K562 (cell line): ENCODE data around the gene TMEM154. TPM values are rescaled to one million over a fixed set of nuclear protein-coding genes. Genes with fewer than 3 reads are reported as not detected.

ENCODE experiments used
- ATAC-seq: fragments of 200-7000 bp; cut with Tn5 transposase; 3 replicates; pipeline ENCODE4 v1.9.1; 2020; ENCODE audit warnings: moderate library complexity
- BruUV-seq: library from RNA; stranded (reverse); fragments of 400-500 nt; replicated peaks from 2 replicates; lab custom pipeline; 2021; lab: Mats Ljungman, UMichigan
- CTCF ChIA-PET: fragments of 300-600 bp; formaldehyde crosslinking; extraction: SDS; loops from one replicate; lab custom pipeline; 2021; ENCODE audit warnings: low intra/inter-chr PET ratio; lab: Yijun Ruan, JAX
- POLR2A ChIA-PET: fragments of 300-600, 350-650 bp; sonication (Branson Sonifier 250); formaldehyde crosslinking; extraction: SDS; loops from one replicate; lab custom pipeline; 2021; ENCODE audit warnings: antibody characterized with exemption, inconsistent platforms; lab: Yijun Ruan, JAX
- DNase-seq, 4 experiments: peaks; one replicate each; pipeline versions ENCODE4 v3.0.0 to v3.0.0-alpha.2; 2011 to 2018; ENCODE audit warnings: low spot score in 3 of 4, mixed read lengths in 3 of 4; ENCODE audit errors: extremely low read depth in 1 of 4
- FAIRE-seq: peaks from 2 replicates; lab custom pipeline; 2011; peaks lifted over from hg19 to GRCh38; lab: Jason Lieb, UNC
- H2AFZ ChIP-seq: 2 replicates; pipeline ENCODE4 v1.6.0; 2011; ENCODE audit warnings: low read depth, low read length, control low read depth, inconsistent platforms
- H3K27ac ChIP-seq: fragments of 200-600 bp; 3 replicates; pipeline ENCODE4 v1.8.0; 2011; ENCODE audit warnings: low read depth, mild to moderate bottlenecking, control low read depth, inconsistent platforms, low read length, moderate library complexity, mixed read lengths; ENCODE audit errors: extremely low read depth
- H3K27me3 ChIP-seq, 2 experiments: fragments of 300-600 bp in 1 of 2; 2 replicates in 1 of 2; 3 replicates in 1 of 2; pipeline versions ENCODE4 v1.6.0 to v1.8.0; 2011; ENCODE audit warnings: inconsistent platforms in 2 of 2, low read length in 2 of 2, mild to moderate bottlenecking in 1 of 2, mixed read lengths in 1 of 2, moderate library complexity in 1 of 2; ENCODE audit not compliant: control insufficient read depth in 2 of 2, insufficient read depth in 2 of 2
- H3K36me3 ChIP-seq: fragments of 300-600 bp; 3 replicates; pipeline ENCODE4 v1.8.0; 2011; ENCODE audit warnings: mild to moderate bottlenecking, low read length, inconsistent platforms; ENCODE audit not compliant: control insufficient read depth, insufficient read depth
- H3K4me1 ChIP-seq, 2 experiments: fragments of 200-600 bp in 1 of 2; replicated peaks in 1 of 2; 2 replicates in 1 of 2; 3 replicates in 1 of 2; pipeline versions ENCODE4 v1.5.1 to v1.8.0; 2011; ENCODE audit warnings: inconsistent platforms in 2 of 2, low read length in 2 of 2, mild to moderate bottlenecking in 1 of 2, mixed read lengths in 1 of 2, moderate library complexity in 1 of 2; ENCODE audit not compliant: control insufficient read depth in 2 of 2, insufficient read depth in 2 of 2
- H3K4me2 ChIP-seq: 2 replicates; pipeline ENCODE4 v1.6.1; 2011; ENCODE audit warnings: low read length, control low read depth, inconsistent platforms, mixed read lengths; ENCODE audit not compliant: insufficient read depth
- H3K4me3 ChIP-seq: fragments of 200-600 bp; sonication (generic), shearing (Covaris generic); 2 replicates; pipeline ENCODE4 v1.5.1; 2016; ENCODE audit warnings: control low read depth, inconsistent platforms
- H3K79me2 ChIP-seq: fragments of 200-600 bp; 3 replicates; pipeline ENCODE4 v1.8.0; 2011; ENCODE audit warnings: low read length, inconsistent platforms; ENCODE audit not compliant: control insufficient read depth, insufficient read depth
- H3K9ac ChIP-seq, 2 experiments: 2 replicates each; pipeline versions ENCODE4 v1.6.0 to v1.6.1; 2011; ENCODE audit warnings: low read depth in 2 of 2, low read length in 2 of 2, control low read depth in 1 of 2, inconsistent platforms in 1 of 2, mild to moderate bottlenecking in 1 of 2, mixed read lengths in 1 of 2; ENCODE audit not compliant: insufficient read depth in 1 of 2
- H3K9me1 ChIP-seq: one replicate; pipeline ENCODE4 v1.6.0; 2011; ENCODE audit warnings: inconsistent platforms, mild to moderate bottlenecking, low read length, moderate library complexity; ENCODE audit not compliant: control insufficient read depth, insufficient read depth
- H3K9me3 ChIP-seq: replicated peaks from 2 replicates; pipeline ENCODE4 v1.5.1; 2011; ENCODE audit warnings: low read depth, low read length, inconsistent platforms; ENCODE audit not compliant: control insufficient read depth, insufficient read depth
- H4K20me1 ChIP-seq: replicated peaks from 2 replicates; pipeline ENCODE4 v1.6.1; 2011; ENCODE audit warnings: low read length, inconsistent platforms, mixed read lengths; ENCODE audit not compliant: control insufficient read depth, insufficient read depth
- CREM ChIP-seq: IDR thresholded peaks from 2 replicates; pipeline ENCODE4 v1.6.1; 2014; ENCODE audit warnings: antibody characterized with exemption, low read depth
- KAT7 ChIP-seq: sonication (generic); formaldehyde crosslinking; IDR thresholded peaks from 2 replicates; pipeline ENCODE4 v1.8.0; 2022; ENCODE audit warnings: missing genetic modification reagents, mild to moderate bottlenecking, borderline replicate concordance
- MAFF ChIP-seq: IDR thresholded peaks from 2 replicates; pipeline ENCODE4 v1.6.1; 2012; ENCODE audit warnings: low read length, improper control_type of control experiment
- SMC3 ChIP-seq: conservative IDR thresholded peaks from 2 replicates; pipeline ENCODE4 v1.6.1; 2011; ENCODE audit warnings: low read depth, low read length, improper control_type of control experiment; ENCODE audit not compliant: insufficient read depth
- SREBF2 ChIP-seq: sonication (generic); formaldehyde crosslinking; IDR thresholded peaks from 2 replicates; pipeline ENCODE4 v1.4.0; 2020; ENCODE audit warnings: mild to moderate bottlenecking, missing genetic modification reagents
- STAG1 ChIP-seq: sonication (generic); formaldehyde crosslinking; IDR thresholded peaks from 2 replicates; pipeline ENCODE4 v1.5.0; 2020; ENCODE audit warnings: missing genetic modification reagents, borderline replicate concordance
- TARDBP ChIP-seq: fragments of 450-650 bp; IDR thresholded peaks from 2 replicates; pipeline ENCODE4 v1.6.1; 2016
- TBP ChIP-seq: optimal IDR thresholded peaks from 2 replicates; pipeline ENCODE3; 2011; ENCODE audit warnings: low read depth, low read length, improper control_type of control experiment
- TEAD1 ChIP-seq, 2 experiments: fragments of 450-650 bp in 1 of 2; sonication (generic) in 1 of 2; formaldehyde crosslinking; IDR thresholded peaks; 2 replicates each; pipeline versions ENCODE4 v1.4.0 to v1.8.0; 2020 to 2022; ENCODE audit warnings: mild to moderate bottlenecking in 2 of 2, missing genetic modification reagents in 1 of 2
- ZNF121 ChIP-seq: sonication (generic); formaldehyde crosslinking; conservative IDR thresholded peaks from 2 replicates; pipeline ENCODE4 v1.8.0; 2022; ENCODE audit warnings: missing genetic modification reagents
- ZNF717 ChIP-seq: fragments of 250-450 bp; sonication (Bioruptor Pico); IDR thresholded peaks from 2 replicates; pipeline ENCODE4 v1.5.0; 2021
- ZNF75A ChIP-seq: fragments of 450-650 bp; formaldehyde crosslinking; IDR thresholded peaks from 2 replicates; pipeline ENCODE4 v1.4.0; 2020; ENCODE audit warnings: mild to moderate bottlenecking
- in situ Hi-C: fragments of 300-500 bp; cut with MboI; formaldehyde crosslinking; loops from 4 replicates; pipeline ENCODE4 v1.15.0; 2018; ENCODE audit warnings: inconsistent platforms, mixed read lengths
- intact Hi-C: fragments of 100-400 bp; cut with micrococcal nuclease; formaldehyde crosslinking; loops from 2 replicates; pipeline ENCODE4 v1.14.2; 2022
- polyA plus RNA-seq, 8 experiments: library from polyadenylated mRNA; depleted of rRNA in 4 of 8; stranded (reverse) in 5 of 8; unstranded in 3 of 8; fragments of >200 nt; fragmentation: Nextera tagmentation in 2 of 8; fragmentation: Illumina TruSeq in 1 of 8; extraction: Ambion mirVana in 2 of 8; extraction: Trizol in 1 of 8; gene quantifications; 2 replicates each; pipeline versions ENCODE4 v1.2.1 to v1.2.3, GENCODE V29; 2011 to 2014; ENCODE audit warnings: inconsistent platforms in 1 of 8, missing spikeins in 1 of 8
- total RNA-seq, 7 experiments: library from RNA; depleted of rRNA in 6 of 7; stranded (reverse); fragments of >200 nt in 6 of 7; fragmentation: Illumina TruSeq in 2 of 7; extraction: Trizol in 2 of 7; gene quantifications; 2 replicates each; pipeline versions ENCODE4 v1.2.1 to v1.2.3, GENCODE V29; 2011 to 2021; ENCODE audit warnings: low replicate concordance in 1 of 7
- TF ChIP-seq, protein P1 (sequence below): fragments of 450-650 bp; conservative IDR thresholded peaks from 2 replicates; pipeline ENCODE4 v1.6.1; 2016; ENCODE audit warnings: missing genetic modification characterization, low read depth, mild to moderate bottlenecking, missing compliant biosample characterization, moderate library complexity
- TF ChIP-seq, protein P2 (sequence below): fragments of 250-450 bp; sonication (Bioruptor Pico); IDR thresholded peaks from 2 replicates; pipeline ENCODE4 v1.5.0; 2020; ENCODE audit warnings: mild to moderate bottlenecking, borderline replicate concordance
- TF ChIP-seq, protein P3 (sequence below): sonication (generic); formaldehyde crosslinking; IDR thresholded peaks from 2 replicates; pipeline ENCODE4 v1.8.1; 2023; ENCODE audit warnings: mild to moderate bottlenecking, missing genetic modification reagents
- TF ChIP-seq, protein P4 (sequence below), 2 experiments: fragments of 450-650 bp in 1 of 2; sonication (generic) in 1 of 2; formaldehyde crosslinking; conservative IDR thresholded peaks; 2 replicates each; pipeline versions ENCODE4 v1.4.0 to v1.8.1; 2020 to 2022; ENCODE audit warnings: mild to moderate bottlenecking in 1 of 2, missing genetic modification reagents in 1 of 2

Gene TMEM154
- total and polyA plus RNA-seq, 9 of the 15 experiments (the other 6 are each of a cell fraction or from before 2014, with no cell fraction given), result 0.13 to 1.8 (median 0.58) TPM

DNA sequence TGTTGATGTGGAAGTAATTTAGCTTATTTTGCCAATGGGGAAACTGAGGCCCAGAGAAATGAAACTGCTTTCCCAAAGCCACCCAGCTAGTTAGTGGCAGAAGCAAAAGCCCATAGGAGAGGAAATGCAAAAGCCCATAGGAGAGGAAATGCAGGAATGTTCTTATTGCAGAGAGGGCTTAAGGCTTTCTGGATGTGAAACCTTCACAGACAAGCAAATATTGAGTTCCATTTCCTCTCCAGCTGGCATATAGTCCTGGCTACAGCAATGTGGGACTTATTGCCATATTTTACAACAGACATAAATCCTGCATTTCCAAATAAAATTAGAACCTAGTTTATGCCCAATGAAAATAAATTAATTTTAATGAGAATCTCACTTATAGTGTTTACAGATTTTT, 69.7 kb downstream of the TMEM154 start:
- no TSS peak for BruUV-seq
- intact Hi-C loops, result no loop called here
- Histone ChIP-seq H3K36me3 (no peaks in the 10 kb centered on the region), H4K20me1 (no peaks in the 10 kb centered on the region; the same call in 1 of the 2 replicates), H2AFZ (no peak overlapping the region), H3K9ac (no peak overlapping the region), H3K4me1 (no peaks in the 10 kb centered on the region), H3K4me3 (no peak overlapping the region), H3K27ac (no peak overlapping the region), H3K4me2 (no peak overlapping the region), H3K79me2 (no peaks in the 10 kb centered on the region), H3K9me3 (no peaks in the 10 kb centered on the region), H3K9me1 (no peaks in the 10 kb centered on the region), H3K27me3 (peaks cover 38 to 60% of the 10 kb centered on the region in 2 experiments)
- TF ChIP-seq CREM, result no peak
- TF ChIP-seq MAFF, result no peak
- no peak for TF ChIP-seq TBP
- no peak for TF ChIP-seq SMC3
- TF ChIP-seq, protein P1, sequence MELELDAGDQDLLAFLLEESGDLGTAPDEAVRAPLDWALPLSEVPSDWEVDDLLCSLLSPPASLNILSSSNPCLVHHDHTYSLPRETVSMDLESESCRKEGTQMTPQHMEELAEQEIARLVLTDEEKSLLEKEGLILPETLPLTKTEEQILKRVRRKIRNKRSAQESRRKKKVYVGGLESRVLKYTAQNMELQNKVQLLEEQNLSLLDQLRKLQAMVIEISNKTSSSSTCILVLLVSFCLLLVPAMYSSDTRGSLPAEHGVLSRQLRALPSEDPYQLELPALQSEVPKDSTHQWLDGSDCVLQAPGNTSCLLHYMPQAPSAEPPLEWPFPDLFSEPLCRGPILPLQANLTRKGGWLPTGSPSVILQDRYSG (tag), result no peak
- TF ChIP-seq, protein P2, sequence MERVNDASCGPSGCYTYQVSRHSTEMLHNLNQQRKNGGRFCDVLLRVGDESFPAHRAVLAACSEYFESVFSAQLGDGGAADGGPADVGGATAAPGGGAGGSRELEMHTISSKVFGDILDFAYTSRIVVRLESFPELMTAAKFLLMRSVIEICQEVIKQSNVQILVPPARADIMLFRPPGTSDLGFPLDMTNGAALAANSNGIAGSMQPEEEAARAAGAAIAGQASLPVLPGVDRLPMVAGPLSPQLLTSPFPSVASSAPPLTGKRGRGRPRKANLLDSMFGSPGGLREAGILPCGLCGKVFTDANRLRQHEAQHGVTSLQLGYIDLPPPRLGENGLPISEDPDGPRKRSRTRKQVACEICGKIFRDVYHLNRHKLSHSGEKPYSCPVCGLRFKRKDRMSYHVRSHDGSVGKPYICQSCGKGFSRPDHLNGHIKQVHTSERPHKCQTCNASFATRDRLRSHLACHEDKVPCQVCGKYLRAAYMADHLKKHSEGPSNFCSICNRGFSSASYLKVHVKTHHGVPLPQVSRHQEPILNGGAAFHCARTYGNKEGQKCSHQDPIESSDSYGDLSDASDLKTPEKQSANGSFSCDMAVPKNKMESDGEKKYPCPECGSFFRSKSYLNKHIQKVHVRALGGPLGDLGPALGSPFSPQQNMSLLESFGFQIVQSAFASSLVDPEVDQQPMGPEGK, result no peak
- no peak for TF ChIP-seq SREBF2 (CRISPR knock-in tag)
- TF ChIP-seq, protein P3, sequence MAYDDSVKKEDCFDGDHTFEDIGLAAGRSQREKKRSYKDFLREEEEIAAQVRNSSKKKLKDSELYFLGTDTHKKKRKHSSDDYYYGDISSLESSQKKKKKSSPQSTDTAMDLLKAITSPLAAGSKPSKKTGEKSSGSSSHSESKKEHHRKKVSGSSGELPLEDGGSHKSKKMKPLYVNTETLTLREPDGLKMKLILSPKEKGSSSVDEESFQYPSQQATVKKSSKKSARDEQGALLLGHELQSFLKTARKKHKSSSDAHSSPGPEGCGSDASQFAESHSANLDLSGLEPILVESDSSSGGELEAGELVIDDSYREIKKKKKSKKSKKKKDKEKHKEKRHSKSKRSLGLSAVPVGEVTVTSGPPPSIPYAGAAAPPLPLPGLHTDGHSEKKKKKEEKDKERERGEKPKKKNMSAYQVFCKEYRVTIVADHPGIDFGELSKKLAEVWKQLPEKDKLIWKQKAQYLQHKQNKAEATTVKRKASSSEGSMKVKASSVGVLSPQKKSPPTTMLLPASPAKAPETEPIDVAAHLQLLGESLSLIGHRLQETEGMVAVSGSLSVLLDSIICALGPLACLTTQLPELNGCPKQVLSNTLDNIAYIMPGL, result no peak
- no peak for TF ChIP-seq ZNF75A (CRISPR knock-in tag)
- no peak for TF ChIP-seq ZNF717 (CRISPR knock-in tag)
- no peak for TF ChIP-seq TARDBP
- no peak for TF ChIP-seq STAG1 (CRISPR knock-in tag)
- TF ChIP-seq TEAD1 (CRISPR knock-in tag; IDR thresholded peaks at IDR 0.05), result no peak
- TF ChIP-seq KAT7, result no peak
- TF ChIP-seq, protein P4, sequence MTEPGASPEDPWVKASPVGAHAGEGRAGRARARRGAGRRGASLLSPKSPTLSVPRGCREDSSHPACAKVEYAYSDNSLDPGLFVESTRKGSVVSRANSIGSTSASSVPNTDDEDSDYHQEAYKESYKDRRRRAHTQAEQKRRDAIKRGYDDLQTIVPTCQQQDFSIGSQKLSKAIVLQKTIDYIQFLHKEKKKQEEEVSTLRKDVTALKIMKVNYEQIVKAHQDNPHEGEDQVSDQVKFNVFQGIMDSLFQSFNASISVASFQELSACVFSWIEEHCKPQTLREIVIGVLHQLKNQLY (CRISPR knock-in tag; conservative IDR thresholded peaks at IDR 0.05), result no peak
- TF ChIP-seq ZNF121 (CRISPR knock-in tag), result no peak
- DNase-seq (no peak), ATAC-seq (no peak), FAIRE-seq (no peak)
- in situ Hi-C loops, result no loop called here
- ChIA-PET POLR2A (interaction anchor here (1.3 kb wide), 1 partner anchor 12 kb away, joined by 3 read pairs; no protein-coding TSS in a partner anchor), CTCF (no interaction called here)
